ENCODE data around the gene ATCAY.
"Not testable (repeated sequence)": the region's sequence is repeated elsewhere in the genome, so short reads cannot be mapped to it uniquely, and the experiment has no call there.

- not testable (repeated sequence) for TF ChIP-seq CTCF (conservative IDR thresholded peaks at IDR 0.05 in 1 of 2, IDR thresholded peaks at IDR 0.05 in 1 of 2; ENCODE audit: extremely low read depth in 1 of 2, insufficient read depth in 1 of 2, low read depth in 1 of 2, low read length in 2 of 2); EZH2 (IDR thresholded peaks at IDR 0.05; ENCODE audit: borderline replicate concordance, low read length)
Measured at GRCh38 chr19:3955276-3955675, 74.8 kb downstream of the ATCAY start.

All from mammary epithelial cell (primary cell).